IMR-90 (cell line): ENCODE results near the gene LMAN2L.
A peak's percentile ranks its signal among the peaks of the same experiment; 100 is the strongest.

Source experiments
- BHLHE40 ChIP-seq: fragments of 150-350 bp; IDR thresholded peaks from 2 replicates; pipeline ENCODE4 v1.6.1; 2016; ENCODE audit warnings: mild to moderate bottlenecking, low read depth, low read length
- CEBPB ChIP-seq: IDR thresholded peaks from 2 replicates; pipeline ENCODE4 v1.6.1; 2012; ENCODE audit warnings: low read depth, low read length, improper control_type of control experiment
- CTCF ChIP-seq: conservative IDR thresholded peaks from 2 replicates; pipeline ENCODE4 v1.5.1; 2012; ENCODE audit warnings: mild to moderate bottlenecking, low read depth, low read length, improper control_type of control experiment
- MAFK ChIP-seq: IDR thresholded peaks from 2 replicates; pipeline ENCODE4 v1.6.1; 2012; ENCODE audit warnings: low read depth, low read length, improper control_type of control experiment
- NFE2L2 ChIP-seq: fragments of 150-350 bp; IDR thresholded peaks from 2 replicates; pipeline ENCODE4 v1.6.1; 2016; ENCODE audit warnings: low read depth, mild to moderate bottlenecking, low read length
- POLR2A ChIP-seq: IDR thresholded peaks from 2 replicates; pipeline ENCODE4 v1.6.1; 2012; ENCODE audit warnings: mild to moderate bottlenecking, low read depth, low read length
- RAD21 ChIP-seq: IDR thresholded peaks from 2 replicates; pipeline ENCODE4 v1.6.1; 2012; ENCODE audit warnings: low read length, improper control_type of control experiment
- RCOR1 ChIP-seq: IDR thresholded peaks from 2 replicates; pipeline ENCODE4 v1.6.1; 2012; ENCODE audit warnings: mild to moderate bottlenecking, low read length, improper control_type of control experiment; ENCODE audit not compliant: insufficient replicate concordance
- RFX5 ChIP-seq: IDR thresholded peaks from 2 replicates; pipeline ENCODE4 v1.8.0; 2012; ENCODE audit warnings: low read depth, mild to moderate bottlenecking, low read length, moderate library complexity
- SMC3 ChIP-seq: fragments of 150-350 bp; IDR thresholded peaks from 2 replicates; pipeline ENCODE4 v1.6.1; 2016; ENCODE audit warnings: low read depth, mild to moderate bottlenecking, antibody characterized with exemption, low read length, moderate library complexity
- USF2 ChIP-seq: fragments of 150-350 bp; IDR thresholded peaks from 2 replicates; pipeline ENCODE4 v1.6.1; 2017; ENCODE audit warnings: mild to moderate bottlenecking, antibody characterized with exemption, low read length, low read depth

GRCh38 chr2:96763511-96764252 is 23.8 kb upstream of the LMAN2L start:
- TF ChIP-seq USF2 (no peak), CTCF (peak; percentile 41), MAFK (no peak), SMC3 (no peak), RAD21 (0 out of 2 replicates have a peak, but pooled peaks have one; percentile 6), NFE2L2 (no peak), RFX5 (no peak), POLR2A (no peak), RCOR1 (no peak), BHLHE40 (no peak), CEBPB (no peak)
